ENCODE measurements around the gene BRF1.

Gene BRF1

GRCh38 chr14:105179191-105179590 lies 121.6 kb downstream of the BRF1 start:
- Histone ChIP-seq H2AFZ (ENCODE audit: low read depth, low read length) (no peak overlapping the region), H3K4me3 (ENCODE audit: low read length) (no peak overlapping the region), H3K9me3 (ENCODE audit: low read length) (no peaks in the 10 kb centered on the region), H3K4me1 (ENCODE audit: insufficient read depth, low read length) (peaks cover 3% of the 10 kb centered on the region), H3K36me3 (ENCODE audit: insufficient read depth, low read length) (no peaks in the 10 kb centered on the region), H3K27me3 (ENCODE audit: insufficient read depth, low read length) (peaks cover 29% of the 10 kb centered on the region)

DNA sequence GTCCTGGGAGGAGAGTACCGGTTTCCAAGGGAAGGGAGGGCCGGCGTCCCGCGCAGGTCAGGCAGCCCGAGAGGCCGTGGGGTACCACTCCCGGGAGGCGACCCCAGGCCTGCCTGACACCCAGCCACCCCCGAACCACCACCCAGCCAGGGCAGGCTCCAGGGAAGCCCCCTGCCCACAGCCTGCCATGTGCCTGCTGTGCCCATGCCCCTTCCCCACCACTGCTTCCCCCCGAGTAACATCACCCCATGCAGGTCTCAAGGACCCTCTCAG lies 122.0 kb downstream of the BRF1 start:
- Histone ChIP-seq H2AFZ (ENCODE audit: low read depth, low read length) (no peak overlapping the region), H3K9me3 (ENCODE audit: low read length) (no peaks in the 10 kb centered on the region), H3K27me3 (ENCODE audit: insufficient read depth, low read length) (peaks cover 27% of the 10 kb centered on the region), H3K4me3 (ENCODE audit: low read length) (no peak overlapping the region), H3K36me3 (ENCODE audit: insufficient read depth, low read length) (no peaks in the 10 kb centered on the region), H3K4me1 (ENCODE audit: insufficient read depth, low read length) (peaks cover 3% of the 10 kb centered on the region)

DNA sequence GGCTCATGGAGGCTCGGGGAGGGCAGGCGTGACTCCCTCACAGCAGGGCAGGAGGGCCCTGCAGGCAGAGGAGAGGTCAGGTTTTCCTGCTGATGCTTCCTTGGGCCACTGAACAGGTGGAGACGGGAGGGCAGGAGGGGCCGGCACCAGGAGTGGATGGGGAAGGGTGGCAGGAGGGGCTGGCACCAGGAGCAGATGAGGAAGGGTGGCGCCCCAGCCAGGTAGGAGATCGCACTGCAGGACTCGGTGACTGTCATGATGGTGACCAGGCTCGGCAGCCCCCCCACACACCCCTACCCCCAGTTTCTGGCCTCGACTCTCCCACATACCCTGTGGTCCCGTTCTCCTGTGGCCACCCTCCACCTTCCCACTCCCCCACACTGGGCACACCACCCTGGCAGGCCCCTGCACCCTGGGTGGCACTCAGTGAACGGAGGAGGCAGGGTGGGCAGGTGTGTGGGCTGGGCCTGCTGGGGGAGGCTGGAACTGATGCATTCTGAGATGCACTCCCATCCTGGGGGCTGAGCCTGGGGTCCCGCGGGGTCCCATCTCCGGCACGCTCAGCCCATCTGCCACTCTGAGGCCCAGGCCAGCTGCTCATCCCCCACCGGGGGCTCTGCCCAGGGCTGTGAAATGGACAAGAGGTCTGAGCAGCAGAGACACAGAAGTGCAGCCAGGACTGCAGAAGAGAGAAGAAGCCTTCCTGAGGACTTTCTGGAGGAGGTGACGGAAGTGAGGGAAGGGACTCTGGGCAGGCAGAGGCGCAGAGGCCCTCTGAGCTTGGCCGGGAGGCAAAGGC lies 122.5 kb downstream of the BRF1 start:
- no peaks in the 10 kb centered on the region for H3K9me3 ChIP-seq (ENCODE audit: low read length)
- no peaks in the 10 kb centered on the region for H3K36me3 ChIP-seq (ENCODE audit: insufficient read depth, low read length)
- peaks cover 23% of the 10 kb centered on the region for H3K27me3 ChIP-seq (ENCODE audit: insufficient read depth, low read length)
- H3K4me1 ChIP-seq (ENCODE audit: insufficient read depth, low read length), result peaks cover 3% of the 10 kb centered on the region
- H3K4me3 ChIP-seq (ENCODE audit: low read length), result no peak overlapping the region
- no peak overlapping the region for H2AFZ ChIP-seq (ENCODE audit: low read depth, low read length)

DNA sequence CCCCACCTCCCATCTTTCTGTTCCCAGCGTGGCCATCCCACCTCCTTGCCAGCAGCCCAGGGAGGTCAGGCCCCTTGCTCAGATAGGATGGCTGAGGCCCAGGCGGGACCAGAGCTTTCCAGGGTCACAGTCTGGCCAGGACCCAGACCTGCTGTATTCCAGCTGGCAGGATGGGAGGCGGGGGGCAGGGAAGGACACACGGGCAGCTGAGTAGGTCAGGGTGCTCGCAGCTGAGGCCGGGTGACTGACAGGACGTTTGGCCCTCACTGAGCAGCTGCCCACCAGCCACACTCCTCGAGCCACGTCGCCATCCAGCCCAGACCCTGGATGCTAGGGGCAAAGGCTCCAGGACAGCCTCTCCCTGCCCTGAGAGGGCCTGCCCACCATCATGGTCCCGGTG lies 123.7 kb downstream of the BRF1 start:
- H3K27me3 ChIP-seq (ENCODE audit: insufficient read depth, low read length), result peaks cover 14% of the 10 kb centered on the region
- no peak overlapping the region for H3K4me3 ChIP-seq (ENCODE audit: low read length)
- H3K4me1 ChIP-seq (ENCODE audit: insufficient read depth, low read length), result peaks cover 3% of the 10 kb centered on the region
- H3K9me3 ChIP-seq (ENCODE audit: low read length), result no peaks in the 10 kb centered on the region
- H3K36me3 ChIP-seq (ENCODE audit: insufficient read depth, low read length), result no peaks in the 10 kb centered on the region
- H2AFZ ChIP-seq (ENCODE audit: low read depth, low read length), result no peak overlapping the region

DNA sequence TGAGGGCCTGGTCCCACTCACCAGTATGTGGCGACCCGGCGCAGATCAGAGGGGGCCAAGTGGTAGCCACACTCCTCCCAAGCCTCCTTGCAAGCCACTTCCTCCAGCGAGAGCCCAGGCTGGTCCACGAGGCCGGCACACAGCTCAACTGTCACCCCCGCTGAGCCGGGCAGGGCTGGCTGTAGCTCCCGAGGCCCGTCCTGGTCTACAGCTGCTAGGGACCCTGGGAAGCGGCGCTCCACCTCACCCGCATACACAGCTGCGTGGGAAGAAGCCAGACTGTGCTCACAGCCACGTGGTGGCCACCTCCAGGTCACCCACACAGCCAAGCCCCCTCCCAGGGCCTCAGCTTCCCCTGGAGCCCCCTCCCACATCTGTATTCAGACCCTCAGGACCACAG lies 124.3 kb downstream of the BRF1 start:
- Histone ChIP-seq H3K4me1 (ENCODE audit: insufficient read depth, low read length) (peaks cover 3% of the 10 kb centered on the region), H3K9me3 (ENCODE audit: low read length) (no peaks in the 10 kb centered on the region), H2AFZ (ENCODE audit: low read depth, low read length) (no peak overlapping the region), H3K36me3 (ENCODE audit: insufficient read depth, low read length) (no peaks in the 10 kb centered on the region), H3K4me3 (ENCODE audit: low read length) (no peak overlapping the region), H3K27me3 (ENCODE audit: insufficient read depth, low read length) (peaks cover 15% of the 10 kb centered on the region)

GRCh38 chr14:105173901-105174894 lies 126.6 kb downstream of the BRF1 start:
- Histone ChIP-seq H3K9me3 (ENCODE audit: low read length) (no peaks in the 10 kb centered on the region), H3K4me3 (ENCODE audit: low read length) (no peak overlapping the region), H2AFZ (ENCODE audit: low read depth, low read length) (no peak overlapping the region), H3K4me1 (ENCODE audit: insufficient read depth, low read length) (no peaks in the 10 kb centered on the region), H3K27me3 (ENCODE audit: insufficient read depth, low read length) (peaks cover 29% of the 10 kb centered on the region), H3K36me3 (ENCODE audit: insufficient read depth, low read length) (no peaks in the 10 kb centered on the region)

DNA sequence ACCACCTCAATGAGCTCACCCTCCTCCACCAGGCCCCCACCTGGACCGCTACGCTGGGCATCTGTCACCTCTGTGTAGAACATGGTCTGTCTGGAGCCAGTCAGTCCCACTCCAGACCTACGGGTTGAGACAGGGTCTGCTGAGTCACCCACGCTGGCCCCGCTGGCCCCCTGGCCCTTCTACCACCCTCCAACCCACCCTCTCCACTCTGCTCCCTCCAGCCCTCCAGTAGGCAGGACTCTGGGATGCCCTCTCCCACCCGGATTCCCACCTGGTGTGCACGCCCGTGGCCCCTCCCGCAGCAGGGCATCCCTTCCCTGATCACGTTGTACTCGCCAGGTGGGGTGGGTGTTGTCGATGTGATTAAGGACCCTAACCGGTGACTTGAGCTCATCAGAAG lies 127.7 kb downstream of the BRF1 start:
- no peaks in the 10 kb centered on the region for H3K36me3 ChIP-seq (ENCODE audit: insufficient read depth, low read length)
- no peak overlapping the region for H3K4me3 ChIP-seq (ENCODE audit: low read length)
- peaks cover 33% of the 10 kb centered on the region for H3K27me3 ChIP-seq (ENCODE audit: insufficient read depth, low read length)
- no peaks in the 10 kb centered on the region for H3K9me3 ChIP-seq (ENCODE audit: low read length)
- no peaks in the 10 kb centered on the region for H3K4me1 ChIP-seq (ENCODE audit: insufficient read depth, low read length)
- no peak overlapping the region for H2AFZ ChIP-seq (ENCODE audit: low read depth, low read length)

GRCh38 chr14:105172476-105172875 lies 128.3 kb downstream of the BRF1 start:
- no peaks in the 10 kb centered on the region for H3K36me3 ChIP-seq (ENCODE audit: insufficient read depth, low read length)
- H2AFZ ChIP-seq (ENCODE audit: low read depth, low read length), result no peak overlapping the region
- no peaks in the 10 kb centered on the region for H3K9me3 ChIP-seq (ENCODE audit: low read length)
- peaks cover 5% of the 10 kb centered on the region for H3K4me1 ChIP-seq (ENCODE audit: insufficient read depth, low read length)
- H3K4me3 ChIP-seq (ENCODE audit: low read length), result no peak overlapping the region
- peaks cover 37% of the 10 kb centered on the region for H3K27me3 ChIP-seq (ENCODE audit: insufficient read depth, low read length)

DNA sequence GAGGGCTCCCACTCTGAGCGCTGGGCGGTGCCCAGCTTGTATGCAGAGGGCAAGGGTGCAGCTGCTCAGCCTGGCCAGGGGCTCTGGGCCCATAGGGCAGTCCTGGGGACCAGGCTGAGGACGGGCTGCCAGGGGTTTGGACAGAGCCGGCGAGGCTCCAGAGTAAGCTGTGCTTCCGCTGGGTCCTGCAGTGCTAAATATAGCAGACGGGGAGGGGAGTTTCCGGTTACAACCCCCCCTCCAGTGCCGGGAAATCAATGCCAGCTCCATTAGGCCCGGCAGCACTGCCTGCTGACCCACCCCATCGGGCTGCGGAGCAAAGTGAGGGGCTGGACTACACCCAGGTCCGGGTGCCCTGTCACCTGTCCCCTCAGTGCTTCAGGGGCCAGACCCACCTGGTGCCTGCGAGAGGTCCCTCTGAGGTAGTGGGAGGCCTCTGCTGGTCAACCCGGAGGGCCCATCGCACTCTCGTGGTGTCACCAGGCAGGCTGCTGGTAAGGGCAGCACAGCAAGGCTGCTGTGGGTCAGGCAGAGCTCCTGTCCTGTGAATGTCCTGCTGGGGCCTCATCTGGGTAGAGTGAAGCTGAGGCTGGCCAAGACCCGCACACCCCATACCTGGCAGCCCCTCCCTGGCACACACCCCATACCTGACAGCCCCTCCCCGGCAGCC lies 129.7 kb downstream of the BRF1 start:
- H3K36me3 ChIP-seq (ENCODE audit: insufficient read depth, low read length), result no peaks in the 10 kb centered on the region
- H2AFZ ChIP-seq (ENCODE audit: low read depth, low read length), result no peak overlapping the region
- peaks cover 5% of the 10 kb centered on the region for H3K4me1 ChIP-seq (ENCODE audit: insufficient read depth, low read length)
- H3K4me3 ChIP-seq (ENCODE audit: low read length), result no peak overlapping the region
- H3K27me3 ChIP-seq (ENCODE audit: insufficient read depth, low read length), result peaks cover 49% of the 10 kb centered on the region
- H3K9me3 ChIP-seq (ENCODE audit: low read length), result no peaks in the 10 kb centered on the region

- H3K4me1 ChIP-seq (ENCODE audit: insufficient read depth, low read length), result peaks cover 5% of the 10 kb centered on the region
- H3K9me3 ChIP-seq (ENCODE audit: low read length), result no peaks in the 10 kb centered on the region
- no peak overlapping the region for H2AFZ ChIP-seq (ENCODE audit: low read depth, low read length)
- peaks cover 60% of the 10 kb centered on the region for H3K27me3 ChIP-seq (ENCODE audit: insufficient read depth, low read length)
- H3K4me3 ChIP-seq (ENCODE audit: low read length), result no peak overlapping the region
- H3K36me3 ChIP-seq (ENCODE audit: insufficient read depth, low read length), result no peaks in the 10 kb centered on the region
Observed at GRCh38 chr14:105169776-105170655, 130.8 kb downstream of the BRF1 start.

GRCh38 chr14:105168979-105169507 lies 131.8 kb downstream of the BRF1 start:
- Histone ChIP-seq H3K9me3 (ENCODE audit: low read length) (no peaks in the 10 kb centered on the region), H3K27me3 (ENCODE audit: insufficient read depth, low read length) (peaks cover 66% of the 10 kb centered on the region), H3K4me3 (ENCODE audit: low read length) (no peak overlapping the region), H3K36me3 (ENCODE audit: insufficient read depth, low read length) (no peaks in the 10 kb centered on the region), H2AFZ (ENCODE audit: low read depth, low read length) (no peak overlapping the region), H3K4me1 (ENCODE audit: insufficient read depth, low read length) (peaks cover 5% of the 10 kb centered on the region)

DNA sequence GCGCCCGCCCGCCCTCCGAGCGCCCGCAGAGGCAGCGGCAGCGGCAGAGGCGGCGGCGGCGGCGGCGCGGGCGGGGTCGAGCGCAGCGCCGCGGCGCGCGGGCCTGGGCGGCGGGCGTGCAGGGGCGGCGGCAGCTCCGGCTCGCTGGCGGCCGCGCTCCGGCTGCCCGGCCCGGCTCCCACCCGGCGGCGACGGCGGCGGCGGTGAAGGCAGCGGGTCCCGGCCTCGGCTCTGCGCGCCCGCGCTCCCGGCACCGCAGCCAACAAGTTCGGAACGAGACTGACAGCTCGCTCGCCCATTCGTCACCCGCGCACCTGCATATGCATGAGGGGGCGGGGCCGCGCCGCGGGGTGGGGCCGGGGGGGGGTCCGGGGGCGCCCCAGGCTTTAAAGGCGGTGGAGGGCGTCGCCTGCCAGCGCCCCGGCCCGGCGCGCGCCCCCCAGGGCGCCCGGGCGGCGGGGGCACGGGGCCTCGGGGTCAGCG lies 132.3 kb downstream of the BRF1 start, which contains the start of gene JAG2:
JAG2 (minus strand) TSS at position 281 of the 483 bp plus-strand sequence. CDS start 356 bp downstream, outside the sequence.
- peaks cover 66% of the 10 kb centered on the region for H3K27me3 ChIP-seq (ENCODE audit: insufficient read depth, low read length)
- H3K36me3 ChIP-seq (ENCODE audit: insufficient read depth, low read length), result no peaks in the 10 kb centered on the region
- H3K4me1 ChIP-seq (ENCODE audit: insufficient read depth, low read length), result peaks cover 5% of the 10 kb centered on the region
- no peak within 1 kb of the TSS for H2AFZ ChIP-seq (ENCODE audit: low read depth, low read length)
- H3K9me3 ChIP-seq (ENCODE audit: low read length), result no peaks in the 10 kb centered on the region
- peak within 1 kb of the TSS; percentile 25 for H3K4me3 ChIP-seq (ENCODE audit: low read length)
